Testis (tissue), 3 donors: ENCODE results near the gene ATAD2B. TPM values are rescaled to one million over a fixed set of nuclear protein-coding genes. Genes with fewer than 3 reads are reported as not detected.

Experiments used
- DNase-seq: peaks from one replicate; pipeline ENCODE4 v3.0.0-alpha.2; 2019
- H3K27ac ChIP-seq, 2 donors: fragments of 200-600 bp; sonication (generic); one replicate each; pipeline ENCODE4 v1.5.1; 2019
- H3K27me3 ChIP-seq: fragments of 200-600 bp; sonication (generic); one replicate; pipeline ENCODE4 v1.5.1; 2019
- H3K36me3 ChIP-seq: fragments of 200-600 bp; sonication (generic); one replicate; pipeline ENCODE4 v1.5.1; 2017; ENCODE audit warnings: low read depth; ENCODE audit errors: missing control alignments
- H3K4me1 ChIP-seq: fragments of 200-600 bp; sonication (generic); one replicate; pipeline ENCODE4 v1.5.1; 2019
- H3K4me3 ChIP-seq, 2 donors: fragments of 200-600 bp; sonication (generic); one replicate each; pipeline ENCODE4 v1.5.1; 2017 to 2019
- H3K9me3 ChIP-seq: fragments of 200-600 bp; sonication (generic); one replicate; pipeline ENCODE4 v1.5.1; 2017
- POLR2A ChIP-seq: fragments of 450-650 bp; IDR thresholded peaks from one replicate; pipeline ENCODE4 v1.6.1; 2017; ENCODE audit warnings: antibody characterized with exemption, mild to moderate bottlenecking, moderate library complexity
- WGBS, 2 donors: methylation state at CpG; one replicate each; pipeline ENCODE4 v1.1.5; 2018; 5-methylcytosine and 5-hydroxymethylcytosine counted together
- intact Hi-C: fragments of 100-400 bp; cut with DNase I; formaldehyde crosslinking; loops from one replicate; pipeline ENCODE4 v1.15.1; 2023; ENCODE audit warnings: low total_unique reads
- polyA plus RNA-seq: library from polyadenylated mRNA; stranded (reverse); fragments of 350-450 nt; fragmentation: Illumina TruSeq; extraction: RNeasy Lipid Tissue Mini Kit (QIAGEN cat#74804); gene quantifications from one replicate; pipeline ENCODE4 v1.2.3, GENCODE V29; 2014; ENCODE audit warnings: low read depth, low replicate concordance; ENCODE audit not compliant: insufficient read depth
- total RNA-seq, 2 donors: library from RNA; depleted of rRNA; stranded (reverse); fragments of >200 nt; gene quantifications; one replicate each; pipeline ENCODE4 v1.2.3, GENCODE V29; 2016
- TF ChIP-seq, protein P1 (sequence below), 3 experiments: fragments of 450-650 bp in 2 of 3; fragments of 200-600 bp in 1 of 3; sonication (generic) in 1 of 3; IDR thresholded peaks; one replicate each; pipeline ENCODE4 v1.5.1; 2016 to 2019; ENCODE audit warnings: antibody characterized with exemption in 3 of 3, mild to moderate bottlenecking in 2 of 3, moderate library complexity in 1 of 3

ATAD2B gene
- total and polyA plus RNA-seq, 3 donors from 2014 or later, result 11.7 to 32.3 (median 23.2) TPM

DNA sequence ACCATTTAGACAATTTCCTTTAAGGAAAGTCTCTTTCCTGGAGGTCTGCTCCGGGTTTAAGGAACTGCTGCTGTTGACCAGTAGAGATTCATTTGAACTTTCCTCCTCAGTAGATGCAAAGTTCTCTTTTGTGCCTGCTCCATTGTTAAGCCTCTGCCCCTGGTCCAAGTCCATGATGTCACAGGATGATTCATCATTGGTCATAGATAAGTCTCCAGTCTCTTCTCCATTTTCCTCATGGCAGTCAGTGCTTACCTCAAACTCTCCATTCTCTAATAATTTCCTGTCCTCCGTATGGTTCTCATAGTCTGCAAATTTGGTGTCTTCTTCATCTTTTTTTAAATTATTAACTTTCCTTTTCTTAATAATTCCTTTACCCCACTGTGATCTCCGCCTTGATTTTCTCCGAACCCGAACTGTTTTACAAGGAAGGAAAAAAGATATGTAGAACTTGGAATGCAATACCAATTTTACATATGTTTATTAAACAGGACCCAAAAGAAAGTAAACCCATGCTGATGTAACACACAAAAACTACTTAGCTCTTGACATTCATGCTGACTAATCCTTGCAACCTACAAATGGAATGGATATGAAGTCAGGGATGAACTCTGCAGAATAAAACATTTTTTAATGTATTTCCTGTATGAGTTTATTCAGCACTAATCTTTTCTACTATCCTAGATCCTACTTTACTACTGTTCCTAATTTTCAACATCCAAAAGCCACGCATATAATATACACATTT, 169.1 kb downstream of the ATAD2B start:
- Histone ChIP-seq H3K36me3 (no peaks in the 10 kb centered on the region), H3K27ac (no peak overlapping the region), H3K9me3 (no peaks in the 10 kb centered on the region), H3K4me1 (peaks cover 7% of the 10 kb centered on the region), H3K27me3 (no peaks in the 10 kb centered on the region), H3K4me3 (no peak overlapping the region)
- no peak for DNase-seq
- TF ChIP-seq, protein P1, sequence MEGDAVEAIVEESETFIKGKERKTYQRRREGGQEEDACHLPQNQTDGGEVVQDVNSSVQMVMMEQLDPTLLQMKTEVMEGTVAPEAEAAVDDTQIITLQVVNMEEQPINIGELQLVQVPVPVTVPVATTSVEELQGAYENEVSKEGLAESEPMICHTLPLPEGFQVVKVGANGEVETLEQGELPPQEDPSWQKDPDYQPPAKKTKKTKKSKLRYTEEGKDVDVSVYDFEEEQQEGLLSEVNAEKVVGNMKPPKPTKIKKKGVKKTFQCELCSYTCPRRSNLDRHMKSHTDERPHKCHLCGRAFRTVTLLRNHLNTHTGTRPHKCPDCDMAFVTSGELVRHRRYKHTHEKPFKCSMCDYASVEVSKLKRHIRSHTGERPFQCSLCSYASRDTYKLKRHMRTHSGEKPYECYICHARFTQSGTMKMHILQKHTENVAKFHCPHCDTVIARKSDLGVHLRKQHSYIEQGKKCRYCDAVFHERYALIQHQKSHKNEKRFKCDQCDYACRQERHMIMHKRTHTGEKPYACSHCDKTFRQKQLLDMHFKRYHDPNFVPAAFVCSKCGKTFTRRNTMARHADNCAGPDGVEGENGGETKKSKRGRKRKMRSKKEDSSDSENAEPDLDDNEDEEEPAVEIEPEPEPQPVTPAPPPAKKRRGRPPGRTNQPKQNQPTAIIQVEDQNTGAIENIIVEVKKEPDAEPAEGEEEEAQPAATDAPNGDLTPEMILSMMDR (IDR thresholded peaks at IDR 0.05), result no peak
- no peak for TF ChIP-seq POLR2A
- intact Hi-C loops, result no loop called here
- 91% methylated on average over 6 of the region's 6 CpGs for WGBS, 2 donors

DNA sequence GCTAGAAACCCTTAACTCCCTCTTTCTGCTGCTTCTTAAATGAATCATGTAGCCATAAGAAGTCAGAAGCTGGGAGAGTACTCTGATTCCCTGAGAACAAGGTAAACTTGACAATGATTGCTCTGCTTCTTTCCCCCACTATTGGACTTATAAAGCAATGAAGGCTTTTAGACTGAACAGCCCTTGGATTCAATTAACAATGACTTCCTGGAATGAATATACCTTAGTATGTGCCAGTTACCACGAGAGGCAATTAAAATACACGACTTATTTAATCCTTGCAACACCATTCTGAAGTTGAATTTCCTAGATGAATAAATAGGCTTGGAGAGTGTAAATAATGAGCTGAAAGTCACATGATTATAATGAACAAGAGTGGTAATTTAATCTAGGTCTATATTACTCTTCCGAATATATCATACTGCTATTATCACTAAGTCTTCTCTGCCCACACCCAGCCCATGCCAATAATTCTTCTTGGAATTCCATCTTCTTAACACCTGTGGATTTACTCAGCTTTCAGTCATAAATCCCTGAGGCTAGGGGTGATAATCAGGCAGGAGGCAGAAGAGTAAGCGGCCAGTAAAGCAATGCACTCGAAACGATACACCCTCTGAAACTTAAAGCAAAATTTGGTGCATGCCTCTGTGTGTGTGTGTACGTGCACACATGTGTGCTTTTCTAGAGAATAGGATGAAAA, 170.2 kb downstream of the ATAD2B start:
- Histone ChIP-seq H3K4me1 (peaks cover 3% of the 10 kb centered on the region), H3K27me3 (no peaks in the 10 kb centered on the region), H3K27ac (no peak overlapping the region), H3K9me3 (no peaks in the 10 kb centered on the region), H3K36me3 (no peaks in the 10 kb centered on the region), H3K4me3 (no peak overlapping the region)
- TF ChIP-seq POLR2A, result no peak
- TF ChIP-seq, protein P1 (IDR thresholded peaks at IDR 0.05), result no peak
- intact Hi-C loops, result no loop called here
- 84 to 94% methylated on average over 7 of the region's 7 CpGs for WGBS, 2 donors
- DNase-seq, result no peak

DNA sequence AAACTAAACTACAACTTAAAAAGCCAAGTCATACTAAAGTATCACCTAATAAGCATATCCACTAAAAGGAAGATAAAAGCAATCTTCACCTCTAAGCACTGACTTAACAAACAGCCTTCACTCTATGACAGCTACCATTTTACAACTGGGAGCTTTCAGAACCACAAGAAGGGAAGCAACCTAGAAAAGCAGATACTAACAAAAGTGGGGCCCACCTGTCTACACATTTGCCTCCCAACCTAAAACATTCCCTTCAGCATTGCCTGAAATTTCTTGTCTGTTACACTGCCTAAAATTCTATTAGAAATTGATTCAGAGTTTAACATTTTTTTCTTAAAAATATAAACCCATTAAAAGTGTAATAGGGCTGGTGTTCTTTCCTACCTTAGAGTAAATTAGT, 172.0 kb downstream of the ATAD2B start:
- DNase-seq, result no peak
- Histone ChIP-seq H3K27me3 (no peaks in the 10 kb centered on the region), H3K4me1 (no peaks in the 10 kb centered on the region), H3K9me3 (no peaks in the 10 kb centered on the region), H3K27ac (no peak overlapping the region), H3K4me3 (no peak overlapping the region), H3K36me3 (no peaks in the 10 kb centered on the region)
- intact Hi-C loops, result no loop called here
- TF ChIP-seq POLR2A, result no peak

DNA sequence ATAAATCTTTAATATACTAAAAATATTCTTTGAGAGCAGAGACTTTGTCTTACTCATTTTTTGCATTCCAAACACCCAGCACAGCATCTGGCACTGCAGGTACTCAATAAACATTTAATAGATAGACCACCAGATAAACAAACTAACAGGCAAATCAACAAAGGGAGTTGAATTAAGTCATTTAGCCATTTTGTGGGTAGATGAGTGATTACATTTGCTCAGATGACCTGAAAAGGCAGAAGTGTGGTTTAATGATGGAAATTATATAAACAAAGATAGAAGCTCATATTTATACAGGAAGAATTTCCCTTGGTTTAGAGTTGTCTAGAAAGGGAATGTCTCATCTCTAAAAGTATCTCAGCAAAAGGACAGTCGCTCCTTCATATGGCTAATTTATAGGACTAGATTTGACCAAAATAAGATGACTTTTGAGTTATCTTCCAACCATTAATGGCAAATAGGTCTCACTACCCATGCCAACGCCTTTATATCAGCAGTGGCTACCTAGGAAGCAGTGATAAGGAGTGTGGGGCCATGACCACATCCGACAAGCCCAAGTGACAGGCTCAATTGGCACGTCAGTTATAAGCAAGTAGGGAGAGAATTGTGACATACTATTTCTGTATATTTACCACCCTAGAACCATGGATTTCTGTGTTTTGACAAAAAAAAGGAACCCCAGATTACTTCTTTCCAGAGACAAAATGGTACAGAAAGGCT, 173.5 kb downstream of the ATAD2B start:
- Histone ChIP-seq H3K9me3 (no peaks in the 10 kb centered on the region), H3K27me3 (no peaks in the 10 kb centered on the region), H3K4me1 (no peaks in the 10 kb centered on the region), H3K4me3 (no peak overlapping the region), H3K36me3 (no peaks in the 10 kb centered on the region), H3K27ac (no peak overlapping the region)
- 90 to 96% methylated on average over 4 of the region's 4 CpGs for WGBS, 2 donors
- intact Hi-C loops, result no loop called here
- TF ChIP-seq, protein P1 (IDR thresholded peaks at IDR 0.05), result no peak
- no peak for TF ChIP-seq POLR2A
- no peak for DNase-seq

DNA sequence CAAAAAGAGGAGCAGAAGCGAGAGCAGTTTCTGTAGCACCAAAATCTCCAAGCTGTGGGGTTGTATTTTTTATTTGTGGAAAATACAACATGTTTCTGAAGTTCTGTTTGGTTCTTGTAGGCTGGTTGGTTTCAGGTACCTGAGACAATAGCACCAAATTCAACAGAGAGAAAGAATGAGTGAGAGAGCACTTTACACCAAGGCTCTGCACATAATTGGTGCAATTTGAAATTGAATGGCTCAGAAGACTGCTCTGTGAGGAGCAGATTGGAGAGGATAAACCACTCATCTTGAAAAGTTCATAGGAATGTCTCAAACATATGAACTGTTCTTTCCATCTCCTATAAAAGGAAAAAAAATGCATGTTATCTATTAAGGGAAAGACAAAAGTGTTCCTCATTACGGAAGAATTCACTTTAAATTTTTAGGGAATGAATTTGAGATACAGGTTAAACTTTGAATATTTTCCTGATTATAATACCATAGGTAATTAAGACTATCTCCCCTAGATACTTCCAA, 175.1 kb downstream of the ATAD2B start:
- Histone ChIP-seq H3K4me1 (no peaks in the 10 kb centered on the region), H3K36me3 (no peaks in the 10 kb centered on the region), H3K27ac (no peak overlapping the region), H3K4me3 (no peak overlapping the region), H3K9me3 (no peaks in the 10 kb centered on the region), H3K27me3 (no peaks in the 10 kb centered on the region)
- no peak for DNase-seq
- intact Hi-C loops, result no loop called here
- 95 to 97% methylated on average over 2 of the region's 2 CpGs for whole genome bisulfite sequencing, 2 donors
- TF ChIP-seq, protein P1 (IDR thresholded peaks at IDR 0.05), result no peak
- TF ChIP-seq POLR2A, result no peak
